SK-N-SH (cell line): ENCODE data around the gene ZNF526. TPM values are rescaled to one million over a fixed set of nuclear protein-coding genes. Genes with fewer than 3 reads are reported as not detected.

Experiments
- CTCF ChIA-PET: fragments of 300-600, 350-600 bp; formaldehyde crosslinking; extraction: SDS; loops from one replicate; lab custom pipeline; 2021; lab: Yijun Ruan, JAX
- POLR2A ChIA-PET: fragments of 350-600 bp; sonication (Branson Sonifier 250); formaldehyde crosslinking; extraction: SDS; loops from one replicate; lab custom pipeline; 2020; ENCODE audit warnings: antibody characterized with exemption, inconsistent platforms; lab: Yijun Ruan, JAX
- DNase-seq: peaks from one replicate; pipeline ENCODE4 v3.0.0; 2012
- H2AFZ ChIP-seq: fragments of 200-600 bp; sonication (generic); 2 replicates; pipeline ENCODE4 v1.8.1; 2016; ENCODE audit warnings: antibody characterized with exemption, mild to moderate bottlenecking, low read depth
- H3F3A ChIP-seq: fragments of 200-600 bp; sonication (generic); replicated peaks from 2 replicates; pipeline ENCODE3; 2016; ENCODE audit warnings: antibody characterized with exemption, mild to moderate bottlenecking; ENCODE audit not compliant: insufficient read depth
- H3K27ac ChIP-seq, 2 experiments: fragments of 200-500 bp in 1 of 2; fragments of 200-600 bp in 1 of 2; sonication (Bioruptor generic) in 1 of 2; sonication (generic), shearing (Covaris generic) in 1 of 2; 2 replicates each; pipeline versions ENCODE4 v1.5.1 to v1.6.1; 2014 to 2016; ENCODE audit warnings: low read depth in 2 of 2, inconsistent platforms in 1 of 2, low read length in 1 of 2, mild to moderate bottlenecking in 1 of 2, mixed read lengths in 1 of 2
- H3K27me3 ChIP-seq: fragments of 200-600 bp; sonication (generic), shearing (Covaris generic); 2 replicates; pipeline ENCODE4 v1.6.1; 2016; ENCODE audit warnings: mixed run types; ENCODE audit not compliant: insufficient read depth
- H3K36me3 ChIP-seq, 2 experiments: fragments of 200-500 bp in 1 of 2; fragments of 200-600 bp in 1 of 2; sonication (Bioruptor generic) in 1 of 2; sonication (generic) in 1 of 2; replicated peaks in 1 of 2; 2 replicates each; pipeline versions ENCODE3 to v1.5.1; 2014 to 2016; ENCODE audit warnings: low read length in 1 of 2, mild to moderate bottlenecking in 1 of 2; ENCODE audit not compliant: insufficient read depth in 2 of 2, control insufficient read depth in 1 of 2
- H3K4me1 ChIP-seq, 2 experiments: fragments of 200-500 bp in 1 of 2; fragments of 200-600 bp in 1 of 2; sonication (Bioruptor generic) in 1 of 2; sonication (generic), shearing (Covaris generic) in 1 of 2; 2 replicates each; pipeline versions ENCODE4 v1.5.1 to v1.6.1; 2014 to 2016; ENCODE audit warnings: low read depth in 1 of 2, low read length in 1 of 2, mixed run types in 1 of 2; ENCODE audit not compliant: insufficient read depth in 2 of 2, control insufficient read depth in 1 of 2
- H3K4me2 ChIP-seq: fragments of 200-600 bp; sonication (generic), shearing (Covaris generic); 2 replicates; pipeline ENCODE4 v1.6.1; 2017; ENCODE audit warnings: mixed run types
- H3K4me3 ChIP-seq, 2 experiments: fragments of 200-500 bp in 1 of 2; fragments of 200-600 bp in 1 of 2; sonication (Bioruptor generic) in 1 of 2; sonication (generic), shearing (Covaris generic) in 1 of 2; 2 replicates each; pipeline versions ENCODE4 v1.5.1 to v1.8.1; 2014 to 2016; ENCODE audit warnings: low read depth in 2 of 2, inconsistent platforms in 1 of 2, low read length in 1 of 2, mild to moderate bottlenecking in 1 of 2, mixed read lengths in 1 of 2, moderate library complexity in 1 of 2
- H3K79me2 ChIP-seq: fragments of 200-600 bp; sonication (generic); 2 replicates; pipeline ENCODE4 v1.8.1; 2017; ENCODE audit warnings: mild to moderate bottlenecking; ENCODE audit not compliant: insufficient read depth
- H3K9ac ChIP-seq: fragments of 200-600 bp; sonication (generic); 2 replicates; pipeline ENCODE4 v1.6.1; 2017; ENCODE audit warnings: mixed run types
- H3K9me2 ChIP-seq: fragments of 200-600 bp; sonication (generic); 2 replicates; pipeline ENCODE4 v1.6.1; 2017; ENCODE audit warnings: mixed run types
- H3K9me3 ChIP-seq: fragments of 200-600 bp; sonication (generic); 2 replicates; pipeline ENCODE4 v1.6.1; 2017; ENCODE audit warnings: mixed run types, mild to moderate bottlenecking, moderate library complexity
- H4K20me1 ChIP-seq: fragments of 200-600 bp; sonication (generic); 2 replicates; pipeline ENCODE4 v1.6.1; 2017; ENCODE audit warnings: mild to moderate bottlenecking, mixed run types; ENCODE audit not compliant: insufficient read depth
- ELF1 ChIP-seq: IDR thresholded peaks from 2 replicates; pipeline ENCODE4 v1.4.0; 2012
- EP300 ChIP-seq, 2 experiments: IDR thresholded peaks; 2 replicates each; pipeline versions ENCODE4 v1.4.0 to v1.6.1; 2012; ENCODE audit warnings: borderline replicate concordance in 1 of 2, low read depth in 1 of 2, low read length in 1 of 2
- EZH2phosphoT487 ChIP-seq: fragments of 200-600 bp; sonication (generic); IDR thresholded peaks from 2 replicates; pipeline ENCODE4 v1.6.1; 2017; ENCODE audit warnings: low read depth, mixed run types, mild to moderate bottlenecking, antibody characterized with exemption, moderate library complexity, borderline replicate concordance
- GABPA ChIP-seq: IDR thresholded peaks from 2 replicates; pipeline ENCODE4 v1.4.0; 2012; ENCODE audit warnings: low read depth, mild to moderate bottlenecking
- IRF3 ChIP-seq: fragments of 150-350 bp; IDR thresholded peaks from 2 replicates; pipeline ENCODE4 v1.6.1; 2016; ENCODE audit warnings: mild to moderate bottlenecking, low read depth, low read length
- MXI1 ChIP-seq: IDR thresholded peaks from 2 replicates; pipeline ENCODE4 v1.6.1; 2012; ENCODE audit warnings: mild to moderate bottlenecking, low read depth, low read length, improper control_type of control experiment
- NRF1 ChIP-seq: IDR thresholded peaks from 2 replicates; pipeline ENCODE4 v1.6.1; 2012; ENCODE audit warnings: low read depth, mild to moderate bottlenecking, low read length
- REST ChIP-seq: IDR thresholded peaks from 2 replicates; pipeline ENCODE4 v1.6.1; 2012; ENCODE audit warnings: mild to moderate bottlenecking, low read depth, low read length, moderate library complexity
- SIN3A ChIP-seq: IDR thresholded peaks from 2 replicates; pipeline ENCODE4 v1.6.1; 2012; ENCODE audit warnings: low read depth, mild to moderate bottlenecking, low read length, moderate library complexity, borderline replicate concordance
- TAF1 ChIP-seq: IDR thresholded peaks from 2 replicates; pipeline ENCODE4 v1.6.1; 2012; ENCODE audit warnings: low read depth, mild to moderate bottlenecking, low read length, moderate library complexity, borderline replicate concordance
- TCF12 ChIP-seq: IDR thresholded peaks from 2 replicates; pipeline ENCODE4 v1.4.0; 2012
- TEAD4 ChIP-seq: IDR thresholded peaks from 2 replicates; pipeline ENCODE4 v1.4.0; 2012; ENCODE audit warnings: mild to moderate bottlenecking, borderline replicate concordance; ENCODE audit not compliant: insufficient read depth
- USF1 ChIP-seq: IDR thresholded peaks from 2 replicates; pipeline ENCODE4 v1.4.0; 2012; ENCODE audit warnings: low read depth, borderline replicate concordance
- YY1 ChIP-seq: IDR thresholded peaks from 2 replicates; pipeline ENCODE4 v1.4.0; 2012; ENCODE audit warnings: low read depth, mild to moderate bottlenecking
- ZBTB33 ChIP-seq: IDR thresholded peaks from 2 replicates; pipeline ENCODE4 v1.4.0; 2012; ENCODE audit warnings: low read depth, borderline replicate concordance
- WGBS: methylation state at CpG from one replicate; pipeline ENCODE4 v1.1.6; 2017; ENCODE audit warnings: low lambda C conversion rate; 5-methylcytosine and 5-hydroxymethylcytosine counted together
- polyA plus RNA-seq, 3 experiments: library from polyadenylated mRNA; depleted of rRNA; stranded (reverse); fragments of >200 nt; gene quantifications; 2 replicates each; pipeline ENCODE4 v1.2.3, GENCODE V29; 2012

The ZNF526 gene
- polyA plus RNA-seq, 1 of the 3 experiments (the other 2 are of a cell fraction): 3.5 TPM

- H3K4me2 ChIP-seq: peak overlapping the region; percentile 76
- H3K36me3 ChIP-seq: peaks cover 11 to 22% of the 10 kb centered on the region in 2 experiments
- CTCF ChIA-PET: interaction anchor here (1.3 to 14.8 kb wide), 9 partner anchors 9 to 161 kb away, joined by 3 to 205 read pairs (median 4); partner anchors contain the start of gene ERF
- H3K9me3 ChIP-seq: no peaks in the 10 kb centered on the region
- TF ChIP-seq MXI1 (no peak; the same call in 1 of the 2 replicates), IRF3 (no peak)
- no peaks in the 10 kb centered on the region for H3K27me3 ChIP-seq
- H3K9ac ChIP-seq: peak overlapping the region; percentile 86
- peak overlapping the region; percentile 51 to 95; a peak in 3 of 4 replicates for H3K27ac ChIP-seq
- peaks cover 53% of the 10 kb centered on the region for H3K79me2 ChIP-seq
- WGBS: 0% methylated on average over 15 of the region's 49 CpGs
- no peak overlapping the region for H2AFZ ChIP-seq
- H3K4me3 ChIP-seq: peak overlapping the region; percentile 62 to 84
- no peaks in the 10 kb centered on the region for H3K9me2 ChIP-seq
- peaks cover 19 to 30% of the 10 kb centered on the region in 2 experiments for H3K4me1 ChIP-seq
- peaks cover 14% of the 10 kb centered on the region for H4K20me1 ChIP-seq
- DNase-seq: peak; percentile 59
- H3F3A ChIP-seq: peaks cover 37% of the 10 kb centered on the region
- POLR2A ChIA-PET: interaction anchor here (1.0 to 3.0 kb wide), 3 partner anchors 8 to 166 kb away, joined by 4 to 28 read pairs (median 8); partner anchors contain the start of gene ZNF574
These were observed 22.0 kb downstream of the ZNF526 start for GRCh38 chr19:42242069-42242511.

- Histone ChIP-seq H3K4me3 (peak within 1 kb of the TSS; percentile 83 to 84), H3K4me1 (peaks cover 19 to 30% of the 10 kb centered on the region in 2 experiments), H3K9me2 (no peaks in the 10 kb centered on the region), H3K27me3 (no peaks in the 10 kb centered on the region), H3K9me3 (no peaks in the 10 kb centered on the region), H2AFZ (peak within 1 kb of the TSS; percentile 32; the same call in 1 of the 2 replicates), H3K27ac (peak within 1 kb of the TSS; percentile 83 to 95), H3K4me2 (peak within 1 kb of the TSS; percentile 97), H4K20me1 (peaks cover 19% of the 10 kb centered on the region), H3K36me3 (peaks cover 11 to 22% of the 10 kb centered on the region in 2 experiments), H3K9ac (peak within 1 kb of the TSS; percentile 86), H3K79me2 (peaks cover 48% of the 10 kb centered on the region), H3F3A (peaks cover 40% of the 10 kb centered on the region)
- CTCF ChIA-PET: interaction anchor here (1.0 to 14.8 kb wide), 10 partner anchors 9 to 162 kb away, joined by 3 to 205 read pairs (median 4); partner anchors contain the start of gene ERF
- DNase-seq: peak; percentile 92
- POLR2A ChIA-PET: interaction anchor here (0.7 to 3.0 kb wide), 6 partner anchors 9 to 383 kb away, joined by 3 to 28 read pairs (median 6); partner anchors contain the start of genes RPS19 and ZNF574
- 0% methylated on average over 40 of the region's 76 CpGs for WGBS
- TF ChIP-seq EP300 (IDR thresholded peaks at IDR 0.05; ENCODE audit: borderline replicate concordance in 1 of 2, low read depth in 1 of 2, low read length in 1 of 2) (peak in 1 of 2 experiments; percentile 10; a peak in 1 of 4 replicates), GABPA (peak; percentile 64), TAF1 (peak; percentile 90), USF1 (peak; percentile 39; the same call in 1 of the 2 replicates), EZH2phosphoT487 (no peak), YY1 (peak; percentile 75), ZBTB33 (peak; percentile 95), TEAD4 (no peak), REST (peak; percentile 32; the same call in 1 of the 2 replicates), TCF12 (peak; percentile 36), ELF1 (peak; percentile 87), MXI1 (peak; percentile 84), SIN3A (peak; percentile 78), NRF1 (0 out of 2 replicates have a peak, but pooled peaks have one; percentile 1)
These were observed 22.6 kb downstream of the ZNF526 start, which contains the start of gene GSK3A for GRCh38 chr19:42242512-42243409. Gene GSK3A (minus strand): TSS chr19:42242602. CDS start chr19:42242465, 137 bp downstream.
